GM18498 (cell line): Measurements from ENCODE around the gene TTC4.
"Not testable (repeated sequence)": the region's sequence is repeated elsewhere in the genome, so short reads cannot be mapped to it uniquely, and the experiment has no call there.

ENCODE experiments used
- ATAC-seq: cut with Tn5 transposase; IDR thresholded peaks from one replicate; pipeline ENCODE4 v1.9.1; 2021; ENCODE audit warnings: mild to moderate bottlenecking, moderate library complexity; ENCODE audit not compliant: unreplicated experiment

TTC4 gene

DNA sequence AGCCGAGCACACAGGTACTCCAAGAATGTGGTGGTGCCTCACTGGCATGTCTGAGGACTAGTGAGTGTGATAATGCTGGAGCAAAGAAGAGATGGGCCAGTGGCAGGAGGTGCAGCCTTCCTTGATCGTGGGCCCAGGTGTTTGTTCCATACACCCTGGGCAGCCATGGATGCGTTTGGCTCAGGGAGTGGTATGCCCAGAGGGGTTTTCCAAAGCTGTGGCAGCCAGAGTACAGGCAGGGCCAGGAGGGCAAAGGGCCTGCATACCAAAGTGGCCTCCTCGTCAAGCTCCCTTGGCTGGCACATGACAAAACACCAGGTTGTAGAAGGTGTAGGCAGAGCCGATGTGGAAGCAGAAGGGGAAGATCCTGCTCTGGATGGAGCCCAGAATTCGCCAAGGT lies 29.6 kb downstream of the TTC4 start:
- no peak for ATAC-seq

DNA sequence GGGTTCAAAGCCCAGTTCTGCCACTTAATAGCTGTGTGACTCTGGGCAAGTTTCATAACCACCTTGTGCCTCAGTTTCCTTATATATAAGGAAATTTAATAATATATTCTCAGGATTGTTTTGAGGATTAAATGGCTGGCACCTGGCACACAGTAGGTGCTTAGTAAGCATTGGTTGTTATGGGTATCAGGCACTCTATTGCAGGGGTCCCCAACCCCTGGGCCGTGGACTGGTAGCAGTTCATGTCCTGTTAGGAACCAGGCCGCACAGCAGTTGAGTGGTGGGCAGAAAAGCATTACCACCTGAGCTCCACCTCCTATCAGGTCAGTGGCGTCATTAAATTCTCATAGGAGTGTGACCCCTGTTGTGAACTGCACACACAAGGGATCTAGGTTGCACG lies 30.2 kb downstream of the TTC4 start:
- ATAC-seq: no peak

DNA sequence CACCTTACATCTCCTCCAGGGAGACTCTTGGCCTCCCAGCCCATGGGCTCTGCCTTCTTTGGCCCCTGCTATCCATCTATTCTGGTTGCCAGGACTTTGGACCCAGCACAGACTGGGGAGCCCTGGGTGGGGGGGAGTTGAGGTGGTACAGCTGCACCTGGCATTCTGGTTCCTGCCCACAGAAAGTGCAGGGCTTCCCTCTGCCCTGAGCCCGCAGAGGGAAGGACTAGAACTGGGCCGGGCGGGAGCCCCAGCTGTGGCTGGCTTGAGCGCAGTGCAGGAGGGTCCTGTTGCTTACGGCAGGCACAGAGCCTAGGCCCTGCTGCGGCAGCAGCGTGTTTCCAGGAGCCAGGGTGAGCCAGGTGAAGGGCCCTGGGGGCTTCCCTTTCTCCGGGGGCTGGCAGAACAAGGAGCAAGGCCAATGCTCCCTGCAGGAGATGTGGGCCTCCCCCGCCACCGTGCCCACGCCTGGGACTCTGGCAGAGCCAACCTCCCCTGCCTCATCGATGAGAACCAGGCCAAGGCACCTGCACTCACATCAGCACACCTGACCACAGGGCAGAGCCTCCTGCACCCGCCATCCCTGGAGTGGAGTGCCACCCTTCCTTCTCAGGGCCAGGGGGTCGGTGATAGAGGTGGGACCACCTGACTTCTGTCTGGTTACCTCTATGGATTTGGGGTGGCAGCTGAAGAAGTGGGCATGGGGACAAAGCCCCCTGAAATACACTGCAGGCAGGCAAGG lies 32.6 kb downstream of the TTC4 start:
- no peak for ATAC-seq

DNA sequence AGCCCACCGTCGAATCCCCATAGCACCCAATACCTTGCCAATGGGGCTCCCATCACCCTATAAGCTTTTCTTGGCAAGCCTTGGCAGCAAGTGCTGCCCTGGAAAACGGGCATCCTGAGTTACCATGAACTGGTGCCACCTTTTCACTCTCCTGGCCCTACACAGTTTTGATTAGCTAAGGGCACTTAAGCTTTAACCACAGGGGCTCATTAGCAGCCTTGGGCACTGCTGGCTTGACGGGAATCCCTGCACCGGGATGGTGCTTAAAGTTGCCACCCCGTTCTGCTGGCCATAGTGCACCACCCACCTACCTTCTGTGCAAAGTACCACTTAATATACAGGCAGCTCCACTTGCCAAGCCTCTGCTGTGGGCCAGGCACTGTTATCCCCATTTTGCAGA lies 34.9 kb downstream of the TTC4 start:
- no peak for ATAC-seq

DNA sequence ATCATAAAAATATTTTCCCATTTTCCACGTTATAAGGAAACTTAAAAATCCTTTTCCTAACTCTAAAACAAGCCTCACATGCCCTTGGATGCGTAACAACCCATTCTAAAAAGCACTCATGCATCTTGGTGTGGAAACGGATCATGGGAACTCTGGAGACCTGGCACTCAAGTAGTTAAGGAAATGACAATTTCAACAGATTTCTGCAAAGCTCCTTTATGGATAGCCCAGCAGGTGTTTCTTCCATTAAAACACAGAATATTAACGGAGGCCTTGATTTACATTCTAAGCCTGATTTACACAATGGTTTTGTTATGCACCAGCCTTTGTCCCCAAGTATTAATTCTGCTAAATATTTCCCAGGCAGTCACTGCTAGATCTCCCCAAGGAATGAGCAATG lies 35.8 kb downstream of the TTC4 start:
- no peak for ATAC-seq

DNA sequence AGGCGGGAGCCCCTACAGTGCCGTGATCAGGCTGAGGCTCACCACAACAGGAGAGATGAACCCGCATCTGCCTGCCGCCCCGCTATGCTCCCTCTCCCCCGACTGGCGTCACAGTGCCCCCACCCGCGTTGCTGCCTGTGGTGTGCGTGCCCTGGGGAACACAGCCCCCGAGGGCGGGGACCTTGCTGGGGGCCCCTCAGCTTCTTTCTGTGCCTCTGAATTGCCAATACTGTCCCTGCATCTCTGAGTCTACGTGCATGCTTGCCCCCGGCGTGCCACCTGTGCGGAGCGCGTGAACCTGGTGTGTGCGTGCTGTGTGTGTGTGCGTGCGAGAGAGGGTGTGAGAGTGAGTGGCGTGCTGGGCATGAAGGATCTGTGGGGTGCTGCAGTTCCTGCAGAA lies 38.4 kb downstream of the TTC4 start:
- ATAC-seq: no peak

DNA sequence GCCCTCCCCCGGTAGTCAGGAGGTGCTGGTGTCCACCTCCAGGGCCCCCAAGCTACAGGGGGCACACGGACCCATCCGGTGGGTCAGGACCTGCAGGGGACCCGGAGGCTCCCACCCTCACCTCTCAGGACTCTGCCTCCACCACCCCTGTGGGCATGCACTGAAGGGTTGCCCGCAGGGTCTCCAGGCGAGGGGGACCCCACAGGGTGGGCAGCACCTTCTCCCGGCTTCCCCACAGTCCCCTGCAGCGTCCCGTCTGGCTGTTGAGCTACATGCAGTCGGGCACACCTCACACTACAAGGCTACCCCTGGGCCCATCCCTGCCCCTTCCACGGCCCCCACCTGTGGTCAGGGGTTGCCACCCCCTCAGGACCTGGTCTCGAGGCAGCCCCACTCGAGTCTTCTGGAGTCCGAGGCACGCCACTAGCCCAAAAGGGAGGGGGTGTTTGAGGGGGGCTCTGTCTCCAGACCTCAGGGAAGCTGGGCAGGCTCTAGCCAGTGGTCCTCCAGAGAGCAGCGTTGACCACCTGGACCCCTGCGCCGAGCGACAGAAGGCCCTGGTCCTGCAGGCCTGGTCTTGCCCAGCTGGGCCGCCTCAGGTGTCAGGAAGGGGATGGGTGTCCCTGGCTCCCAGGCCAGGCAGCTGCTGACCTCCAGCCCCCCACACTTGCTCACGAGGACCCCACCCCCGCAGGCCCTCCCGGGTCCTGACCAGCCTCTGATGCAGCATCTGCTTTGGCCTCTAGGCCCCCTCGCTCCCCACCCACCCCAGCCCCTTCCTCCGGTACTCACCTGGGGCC lies 39.0 kb downstream of the TTC4 start:
- no peak for ATAC-seq

DNA sequence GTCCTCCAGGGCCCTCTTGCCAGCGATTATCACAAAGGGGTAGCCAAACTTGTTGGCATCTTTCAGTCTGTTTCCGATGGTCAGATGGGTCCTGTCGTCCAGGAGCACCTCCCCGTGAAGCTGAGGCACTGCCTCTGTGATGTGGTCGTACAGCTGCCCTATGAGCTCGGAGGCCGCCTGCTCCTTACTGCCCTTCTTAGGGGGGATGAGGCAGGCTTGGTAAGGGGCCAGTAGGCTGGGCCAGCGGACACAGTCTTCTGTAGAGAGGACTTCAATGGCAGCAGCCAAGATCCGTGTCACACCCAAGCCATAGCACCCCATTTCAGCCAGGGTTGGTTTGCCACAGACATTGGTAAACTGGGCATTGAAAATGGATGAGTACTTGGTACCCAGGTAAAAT lies 42.2 kb downstream of the TTC4 start:
- ATAC-seq: no peak

DNA sequence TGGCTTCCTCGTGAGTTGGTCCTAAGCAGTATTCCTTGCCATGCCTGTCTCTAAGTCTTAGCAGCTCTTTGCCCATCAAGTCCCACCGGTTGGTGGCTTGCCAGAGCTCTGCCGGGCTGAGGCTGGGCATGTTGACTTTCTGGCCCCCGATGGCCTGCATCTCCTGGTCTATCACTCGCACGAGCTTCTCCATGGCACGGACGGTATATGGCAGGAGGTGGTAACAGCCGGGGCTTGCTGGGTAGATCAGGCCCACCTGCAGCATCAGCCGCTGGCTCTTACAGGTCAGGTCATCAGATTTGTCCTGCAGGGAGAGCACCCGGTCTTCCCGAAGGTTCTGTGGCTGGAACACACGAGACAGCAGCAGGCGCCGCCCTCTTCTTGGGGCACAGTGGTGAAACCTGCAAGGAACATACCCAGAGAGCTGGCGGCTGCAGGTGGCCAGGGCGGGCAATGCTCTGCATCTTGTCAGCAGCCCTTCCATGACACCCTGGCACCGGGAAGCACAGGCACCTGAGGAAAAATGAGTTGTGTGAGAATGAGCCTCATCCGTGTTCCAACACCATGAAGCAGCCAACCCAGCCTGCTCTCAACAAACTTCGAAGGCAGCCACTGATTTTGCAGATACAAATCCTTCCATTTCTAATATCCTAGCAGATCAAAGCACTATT lies 43.2 kb downstream of the TTC4 start:
- ATAC-seq: no peak

DNA sequence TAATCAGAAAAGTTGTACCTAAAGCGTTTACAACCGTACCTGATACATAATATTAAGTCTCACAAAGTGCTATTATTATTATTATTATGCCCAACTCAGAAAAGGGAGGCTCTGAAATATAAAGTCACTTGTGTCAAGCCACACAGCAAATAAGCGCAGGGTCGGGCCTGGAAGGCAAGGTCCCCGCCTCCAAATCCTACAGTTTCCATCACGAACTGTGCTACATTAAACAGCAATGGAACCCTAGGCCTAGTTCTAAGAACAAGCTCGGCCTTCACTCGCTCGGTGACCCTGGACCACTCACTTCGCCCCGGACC lies 48.1 kb downstream of the TTC4 start:
- no peak for ATAC-seq

DNA sequence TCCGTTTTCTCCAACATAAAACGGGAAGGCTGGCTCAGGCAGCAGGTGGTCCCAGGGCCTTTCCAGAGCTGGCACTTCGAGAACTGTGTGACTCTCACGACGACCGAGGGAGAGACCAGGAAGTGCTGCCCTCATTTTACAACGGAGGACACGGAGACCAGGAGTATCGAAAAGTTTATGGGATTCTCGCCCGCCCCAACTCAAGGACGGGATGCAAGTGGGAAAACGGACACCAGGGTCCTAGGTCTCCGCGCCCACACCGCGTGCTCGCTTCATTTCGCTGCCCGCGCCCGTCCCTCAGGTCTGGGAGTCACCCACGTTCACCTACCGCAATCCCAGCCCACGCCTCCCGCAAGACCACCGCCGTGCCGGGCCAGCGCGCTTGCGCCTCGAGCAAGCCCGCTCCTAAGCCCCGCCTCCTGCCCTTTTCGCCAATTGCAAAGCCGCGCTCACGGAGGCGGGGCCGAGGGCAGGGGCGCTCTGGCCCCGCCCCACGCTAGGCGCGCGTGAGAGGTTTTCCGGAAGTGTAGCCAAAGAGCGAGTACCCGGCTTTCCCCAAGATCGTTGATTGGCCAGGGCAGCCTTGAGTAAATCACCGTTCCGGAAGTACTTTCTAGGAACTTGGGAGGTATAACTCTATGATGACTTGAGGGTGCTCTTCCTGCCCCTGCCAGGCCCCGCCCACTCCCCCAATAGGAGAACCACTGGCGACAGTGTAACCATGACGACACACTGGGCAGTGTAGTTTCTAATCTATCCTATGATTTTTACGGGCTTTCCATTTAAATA lies 48.7 kb downstream of the TTC4 start, which contains the start of gene PARS2:
Gene PARS2 (minus strand): TSS at position 391 of the 789 bp plus-strand sequence. CDS start 5,362 bp downstream, outside the sequence.
- ATAC-seq: peak; percentile 98

DNA sequence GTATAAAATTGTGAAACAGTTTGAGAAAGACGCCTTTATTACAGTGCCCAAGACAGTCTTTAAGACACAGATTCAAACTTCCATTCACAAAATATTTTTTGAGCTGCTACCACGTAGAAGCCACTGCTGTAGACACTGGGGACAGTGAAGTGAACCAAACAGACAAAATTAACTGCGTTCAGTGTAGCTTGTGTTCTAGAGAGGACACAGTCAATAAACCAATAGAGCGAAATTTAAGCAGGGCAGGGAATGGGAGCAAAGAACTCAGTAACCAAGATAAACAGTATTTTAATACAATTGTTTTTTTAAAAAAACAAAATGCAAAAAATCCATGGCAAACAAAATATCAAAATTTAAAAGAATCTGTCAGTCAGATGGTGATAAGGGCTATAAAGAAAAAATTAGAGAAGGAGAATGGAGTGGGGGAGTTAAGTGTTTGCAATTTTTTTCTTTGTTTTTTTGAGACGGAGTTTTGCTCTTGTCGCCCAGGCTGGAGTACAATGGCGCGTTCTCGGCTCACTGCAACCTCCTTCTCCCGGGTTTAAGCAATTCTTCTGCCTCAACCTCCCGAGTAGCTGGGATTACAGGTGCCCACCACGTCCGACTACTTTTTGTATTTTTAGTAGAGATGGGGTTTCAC lies 49.4 kb downstream of the TTC4 start:
- ATAC-seq: peak; percentile 18

DNA sequence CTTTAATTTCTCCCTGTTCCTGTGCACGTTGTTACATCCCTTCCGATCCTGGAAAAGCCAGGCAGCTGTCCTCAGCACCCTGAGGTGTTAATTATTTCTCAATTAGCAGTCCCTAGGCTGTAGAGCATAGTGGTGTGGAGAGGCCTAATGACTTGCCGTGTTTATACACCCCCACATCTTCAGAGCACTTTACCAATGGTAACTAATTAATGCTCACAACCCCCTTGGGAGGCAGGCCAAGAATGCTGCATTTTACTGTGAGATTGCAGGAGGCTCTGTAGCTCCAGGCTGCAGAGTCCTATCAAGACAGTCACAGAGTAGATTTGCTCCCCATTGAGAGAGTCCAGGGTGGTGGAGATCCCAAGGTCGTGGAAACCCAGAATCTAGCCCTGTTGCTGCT lies 51.1 kb downstream of the TTC4 start:
- no peak for ATAC-seq

DNA sequence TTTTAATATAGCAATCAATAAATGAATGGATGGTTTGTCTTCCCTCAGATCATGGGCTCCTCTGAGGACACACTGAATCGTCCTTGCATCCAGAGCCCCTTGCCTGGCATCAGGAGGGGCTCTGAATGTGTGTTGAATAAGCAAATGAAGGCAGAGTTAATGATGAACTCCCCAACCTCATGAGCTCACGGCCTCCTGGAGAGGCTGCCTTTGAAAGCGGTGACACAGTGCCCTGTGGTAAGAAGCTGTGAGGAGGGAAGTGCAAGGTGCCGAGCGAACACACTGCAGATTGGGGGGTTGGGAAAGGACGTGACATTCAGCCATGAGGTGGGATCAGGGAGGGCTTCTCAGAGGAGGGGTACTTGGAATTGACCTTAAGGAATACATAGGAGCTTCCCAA lies 51.9 kb downstream of the TTC4 start:
- ATAC-seq: no peak

DNA sequence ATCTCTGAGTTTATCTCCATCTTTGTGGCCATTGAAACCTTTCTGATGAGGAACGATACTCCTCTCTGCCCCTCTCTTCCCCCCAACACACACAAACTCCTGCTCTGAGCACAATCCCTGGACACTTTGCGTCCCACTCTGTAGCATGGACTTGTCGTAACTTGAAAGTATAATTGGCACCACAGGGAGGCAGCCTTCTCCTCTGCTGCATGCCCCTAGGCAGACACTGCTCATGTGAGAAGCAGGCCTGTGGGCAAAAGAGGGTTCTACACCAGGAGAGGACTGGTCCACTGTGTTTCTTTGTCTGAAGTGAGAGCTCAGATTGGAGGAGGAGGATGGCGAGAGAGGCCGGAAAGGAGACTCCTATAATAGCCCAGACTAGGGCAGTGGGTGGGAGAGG lies 52.4 kb downstream of the TTC4 start:
- ATAC-seq: no peak

DNA sequence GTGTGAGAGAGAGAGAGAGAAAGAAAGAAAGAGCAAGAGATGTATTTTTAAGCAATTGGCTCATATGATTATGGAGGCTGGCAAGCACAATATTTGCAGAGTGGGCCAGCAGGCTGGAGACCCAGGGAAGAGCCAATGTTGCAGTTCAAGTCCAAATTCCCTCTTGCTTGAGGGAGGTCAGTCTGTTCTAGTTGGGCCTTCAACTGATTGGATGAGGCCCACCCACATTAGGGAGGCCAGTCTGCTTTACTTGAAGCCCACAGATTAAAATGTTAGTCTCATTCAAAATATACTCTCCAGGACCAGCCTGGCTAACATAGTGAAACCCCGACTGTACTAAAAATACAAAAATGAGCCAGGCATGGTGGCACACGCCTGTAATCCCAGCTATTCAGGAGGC lies 57.3 kb downstream of the TTC4 start:
- no peak for ATAC-seq

DNA sequence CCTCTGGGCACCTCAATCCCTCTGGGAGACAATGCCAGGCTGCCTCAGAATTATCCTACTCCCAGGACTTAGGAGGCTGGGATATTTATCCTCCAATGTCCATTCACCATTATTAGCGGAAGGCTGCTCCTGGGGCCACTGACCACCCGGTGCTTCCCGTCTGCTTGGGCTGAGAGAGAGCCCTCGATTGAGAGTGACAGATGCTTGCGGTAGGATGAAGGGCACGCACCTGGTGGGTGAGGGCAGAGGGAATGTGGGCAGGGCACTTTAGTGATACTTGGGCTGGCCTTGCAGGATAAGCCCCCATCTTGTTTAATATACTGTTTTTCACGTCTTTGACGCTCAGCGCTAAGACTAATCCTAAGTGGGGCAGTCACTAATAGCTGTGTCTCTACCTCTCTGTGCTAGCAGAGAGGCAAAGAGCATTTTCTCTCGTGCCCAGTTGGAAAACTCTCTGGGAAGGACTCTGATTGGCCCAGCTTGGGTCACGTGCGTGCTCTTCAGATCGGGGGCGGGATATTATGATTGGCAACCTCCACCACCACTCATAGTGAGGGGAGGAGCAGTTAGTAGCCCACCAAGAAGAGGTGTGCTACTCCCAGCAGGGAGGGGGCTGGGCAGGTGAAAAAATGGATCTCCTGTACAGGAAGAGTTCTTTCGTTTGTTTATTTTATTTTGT lies 59.3 kb downstream of the TTC4 start:
- ATAC-seq: no peak

DNA sequence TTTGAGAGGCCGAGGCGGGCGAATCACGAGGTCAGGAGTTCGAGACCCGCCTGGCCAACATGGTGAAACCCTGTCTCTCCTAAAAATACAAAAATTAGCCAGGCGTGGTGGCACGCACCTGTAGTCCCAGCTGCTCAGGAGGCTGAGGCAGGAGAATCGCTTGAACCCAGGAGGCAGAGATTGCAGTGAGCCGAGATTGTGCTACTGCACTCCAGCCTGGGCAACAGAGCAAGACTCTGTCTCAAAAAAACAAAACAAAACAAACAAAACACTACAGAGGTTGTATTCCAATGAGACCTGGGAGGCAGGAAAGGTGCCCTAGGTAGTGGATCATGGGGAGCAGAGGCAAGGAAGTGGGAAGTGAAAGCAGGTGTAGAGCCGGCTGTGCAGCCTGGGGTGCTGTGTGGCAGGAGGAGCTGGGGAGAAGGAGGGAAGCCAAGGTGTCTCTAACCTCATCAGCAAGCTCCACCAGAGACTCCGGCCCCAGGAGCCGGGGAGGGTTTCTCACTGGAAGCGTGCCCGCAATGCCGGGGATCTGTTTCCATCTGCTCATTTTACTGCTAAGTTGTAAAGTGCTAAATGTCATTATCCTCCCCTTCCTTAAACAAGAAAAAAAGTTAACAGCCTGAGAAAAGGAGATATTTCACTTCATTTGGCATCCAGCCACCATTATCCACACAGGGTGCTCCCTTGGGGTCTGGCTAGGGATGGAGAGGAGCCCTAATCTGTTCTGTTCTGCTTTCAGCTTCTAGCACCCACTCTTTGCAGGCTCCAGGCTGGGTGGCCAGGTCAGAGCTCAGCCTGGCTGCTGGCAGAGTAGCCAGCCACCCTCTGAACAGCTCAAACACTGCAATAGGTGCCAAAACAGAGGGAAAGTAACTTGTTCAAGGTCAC lies 60.4 kb downstream of the TTC4 start:
- ATAC-seq: not testable (repeated sequence)

DNA sequence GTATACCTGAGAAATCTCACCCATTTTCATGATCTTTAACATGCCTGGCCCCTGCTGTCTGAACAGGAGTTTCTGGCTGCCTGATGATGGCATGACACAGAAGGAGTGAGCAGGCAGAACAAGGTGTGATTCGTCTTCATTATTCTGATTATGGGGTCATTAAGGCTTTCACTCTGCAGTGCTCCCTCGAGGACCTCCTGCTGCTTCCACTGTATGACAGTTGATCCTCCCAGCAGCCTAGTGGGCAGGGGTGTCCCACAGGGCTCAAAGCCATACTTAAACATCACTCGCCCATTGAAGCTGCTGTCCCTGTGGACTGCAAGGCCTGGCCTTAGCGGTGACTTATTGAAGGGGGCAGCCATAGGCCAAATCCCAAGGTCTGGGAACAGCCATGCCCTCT lies 61.4 kb downstream of the TTC4 start:
- ATAC-seq: no peak
